ENCODE data around the gene PA2G4.

DNA sequence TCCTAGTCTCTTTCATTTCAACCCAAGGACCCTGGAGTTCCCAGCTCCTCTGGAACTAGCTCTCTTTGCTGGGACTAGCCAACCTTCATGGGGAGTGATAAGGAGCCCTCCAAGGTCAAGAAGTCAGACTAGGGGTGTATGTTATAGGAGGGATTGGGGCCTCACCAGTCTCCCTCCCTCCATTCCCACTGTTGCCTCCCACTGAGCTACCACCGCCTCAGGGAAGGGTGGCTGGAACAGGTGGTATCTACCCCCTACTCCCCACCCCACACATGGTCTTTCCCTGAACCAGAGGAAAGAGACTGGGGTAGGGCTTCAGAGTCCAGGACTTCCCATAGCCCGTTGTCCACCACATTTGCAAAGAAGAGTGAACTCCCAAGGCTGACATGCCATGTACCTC lies 22.0 kb upstream of the PA2G4 start:
- TF ChIP-seq, protein P1, sequence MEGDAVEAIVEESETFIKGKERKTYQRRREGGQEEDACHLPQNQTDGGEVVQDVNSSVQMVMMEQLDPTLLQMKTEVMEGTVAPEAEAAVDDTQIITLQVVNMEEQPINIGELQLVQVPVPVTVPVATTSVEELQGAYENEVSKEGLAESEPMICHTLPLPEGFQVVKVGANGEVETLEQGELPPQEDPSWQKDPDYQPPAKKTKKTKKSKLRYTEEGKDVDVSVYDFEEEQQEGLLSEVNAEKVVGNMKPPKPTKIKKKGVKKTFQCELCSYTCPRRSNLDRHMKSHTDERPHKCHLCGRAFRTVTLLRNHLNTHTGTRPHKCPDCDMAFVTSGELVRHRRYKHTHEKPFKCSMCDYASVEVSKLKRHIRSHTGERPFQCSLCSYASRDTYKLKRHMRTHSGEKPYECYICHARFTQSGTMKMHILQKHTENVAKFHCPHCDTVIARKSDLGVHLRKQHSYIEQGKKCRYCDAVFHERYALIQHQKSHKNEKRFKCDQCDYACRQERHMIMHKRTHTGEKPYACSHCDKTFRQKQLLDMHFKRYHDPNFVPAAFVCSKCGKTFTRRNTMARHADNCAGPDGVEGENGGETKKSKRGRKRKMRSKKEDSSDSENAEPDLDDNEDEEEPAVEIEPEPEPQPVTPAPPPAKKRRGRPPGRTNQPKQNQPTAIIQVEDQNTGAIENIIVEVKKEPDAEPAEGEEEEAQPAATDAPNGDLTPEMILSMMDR (IDR thresholded peaks at IDR 0.05) = no peak
- no peak for TF ChIP-seq POLR2A (IDR thresholded peaks at IDR 0.05)

Measured in thyroid gland (tissue), 4 donors.